ENCODE measurements around the gene RAB3IL1.
"Not testable (repeated sequence)": the region's sequence is repeated elsewhere in the genome, so short reads cannot be mapped to it uniquely, and the experiment has no call there.

Gene RAB3IL1

GRCh38 chr11:61893981-61894380 is 23.4 kb downstream of the RAB3IL1 start:
- DNase-seq (ENCODE audit: low read depth, low spot score) = no peak
- H3K4me3 ChIP-seq (ENCODE audit: low read length) = no peak overlapping the region

GRCh38 chr11:61892085-61892370 is 25.3 kb downstream of the RAB3IL1 start:
- no peak for DNase-seq (ENCODE audit: low read depth, low spot score)
- peak overlapping the region; percentile 70 for H3K4me3 ChIP-seq (ENCODE audit: low read length)

GRCh38 chr11:61891331-61892084 is 25.9 kb downstream of the RAB3IL1 start, which contains the start of gene FADS3:
Gene FADS3, minus strand, starts transcription at chr11:61891545. Its CDS starts 164 bp downstream, at chr11:61891381.
- peak; percentile 63 for DNase-seq (ENCODE audit: low read depth, low spot score)
- H3K4me3 ChIP-seq (ENCODE audit: low read length) = peak within 1 kb of the TSS; percentile 70

GRCh38 chr11:61890529-61891330 is 26.6 kb downstream of the RAB3IL1 start:
- no peak for DNase-seq (ENCODE audit: low read depth, low spot score)
- H3K4me3 ChIP-seq (ENCODE audit: low read length) = peak overlapping the region; percentile 70

- H3K4me3 ChIP-seq (ENCODE audit: low read length) = no peak overlapping the region
- no peak for DNase-seq (ENCODE audit: low read depth, low spot score)
These were observed 27.5 kb downstream of the RAB3IL1 start for GRCh38 chr11:61889831-61890230.

GRCh38 chr11:61888590-61888989 is 28.8 kb downstream of the RAB3IL1 start:
- no peak overlapping the region for H3K4me3 ChIP-seq (ENCODE audit: low read length)
- no peak for DNase-seq (ENCODE audit: low read depth, low spot score)

- DNase-seq (ENCODE audit: low read depth, low spot score) = no peak
These were observed 29.4 kb downstream of the RAB3IL1 start for GRCh38 chr11:61887839-61888494.

GRCh38 chr11:61886643-61887042 is 30.7 kb downstream of the RAB3IL1 start:
- no peak overlapping the region for H3K4me3 ChIP-seq (ENCODE audit: low read length)
- no peak for DNase-seq (ENCODE audit: low read depth, low spot score)

More at GRCh38 chr11:61887839-61888494, 29.4 kb downstream of the RAB3IL1 start:
- H3K4me3 ChIP-seq (ENCODE audit: low read length) = no peak overlapping the region

- no peak for DNase-seq (ENCODE audit: low read depth, low spot score)
- H3K4me3 ChIP-seq (ENCODE audit: low read length) = no peak overlapping the region
These were observed 31.4 kb downstream of the RAB3IL1 start for GRCh38 chr11:61885784-61886580.

- DNase-seq (ENCODE audit: low read depth, low spot score) = no peak
- no peak overlapping the region for H3K4me3 ChIP-seq (ENCODE audit: low read length)
These were observed 32.1 kb downstream of the RAB3IL1 start for GRCh38 chr11:61885166-61885778.

- no peak overlapping the region for H3K4me3 ChIP-seq (ENCODE audit: low read length)
- DNase-seq (ENCODE audit: low read depth, low spot score) = no peak
These were observed 33.4 kb downstream of the RAB3IL1 start for GRCh38 chr11:61883947-61884346.

GRCh38 chr11:61883327-61883726 is 34.0 kb downstream of the RAB3IL1 start:
- no peak overlapping the region for H3K4me3 ChIP-seq (ENCODE audit: low read length)
- no peak for DNase-seq (ENCODE audit: low read depth, low spot score)

GRCh38 chr11:61882879-61883278 is 34.5 kb downstream of the RAB3IL1 start:
- no peak for DNase-seq (ENCODE audit: low read depth, low spot score)
- no peak overlapping the region for H3K4me3 ChIP-seq (ENCODE audit: low read length)

- not testable (repeated sequence) for DNase-seq (ENCODE audit: low read depth, low spot score); H3K4me3 ChIP-seq (ENCODE audit: low read length)
These were observed 35.1 kb downstream of the RAB3IL1 start for GRCh38 chr11:61882267-61882666.

GRCh38 chr11:61881397-61881796 is 36.0 kb downstream of the RAB3IL1 start:
- no peak for DNase-seq (ENCODE audit: low read depth, low spot score)
- H3K4me3 ChIP-seq (ENCODE audit: low read length) = no peak overlapping the region

- no peak for DNase-seq (ENCODE audit: low read depth, low spot score)
- H3K4me3 ChIP-seq (ENCODE audit: low read length) = no peak overlapping the region
These were observed 36.9 kb downstream of the RAB3IL1 start for GRCh38 chr11:61880454-61880853.

GRCh38 chr11:61880031-61880430 is 37.3 kb downstream of the RAB3IL1 start:
- H3K4me3 ChIP-seq (ENCODE audit: low read length) = no peak overlapping the region
- no peak for DNase-seq (ENCODE audit: low read depth, low spot score)

GRCh38 chr11:61879152-61879551 is 38.2 kb downstream of the RAB3IL1 start:
- no peak overlapping the region for H3K4me3 ChIP-seq (ENCODE audit: low read length)
- no peak for DNase-seq (ENCODE audit: low read depth, low spot score)

GRCh38 chr11:61875698-61876097 is 41.7 kb downstream of the RAB3IL1 start:
- DNase-seq (ENCODE audit: low read depth, low spot score) = no peak
- no peak overlapping the region for H3K4me3 ChIP-seq (ENCODE audit: low read length)
